GM18507 (cell line): ENCODE data around the gene MAPK8IP2.
"Not testable (repeated sequence)": the region's sequence is repeated elsewhere in the genome, so short reads cannot be mapped to it uniquely, and the experiment has no call there.

Experiments used
- DNase-seq: peaks from one replicate; pipeline ENCODE4 v3.0.0; 2011; ENCODE audit warnings: low read depth; ENCODE audit not compliant: insufficient read length; ENCODE audit errors: extremely low spot score
- FAIRE-seq: peaks from 2 replicates; lab custom pipeline; 2011; peaks lifted over from hg19 to GRCh38; lab: Jason Lieb, UNC

The MAPK8IP2 gene

DNA sequence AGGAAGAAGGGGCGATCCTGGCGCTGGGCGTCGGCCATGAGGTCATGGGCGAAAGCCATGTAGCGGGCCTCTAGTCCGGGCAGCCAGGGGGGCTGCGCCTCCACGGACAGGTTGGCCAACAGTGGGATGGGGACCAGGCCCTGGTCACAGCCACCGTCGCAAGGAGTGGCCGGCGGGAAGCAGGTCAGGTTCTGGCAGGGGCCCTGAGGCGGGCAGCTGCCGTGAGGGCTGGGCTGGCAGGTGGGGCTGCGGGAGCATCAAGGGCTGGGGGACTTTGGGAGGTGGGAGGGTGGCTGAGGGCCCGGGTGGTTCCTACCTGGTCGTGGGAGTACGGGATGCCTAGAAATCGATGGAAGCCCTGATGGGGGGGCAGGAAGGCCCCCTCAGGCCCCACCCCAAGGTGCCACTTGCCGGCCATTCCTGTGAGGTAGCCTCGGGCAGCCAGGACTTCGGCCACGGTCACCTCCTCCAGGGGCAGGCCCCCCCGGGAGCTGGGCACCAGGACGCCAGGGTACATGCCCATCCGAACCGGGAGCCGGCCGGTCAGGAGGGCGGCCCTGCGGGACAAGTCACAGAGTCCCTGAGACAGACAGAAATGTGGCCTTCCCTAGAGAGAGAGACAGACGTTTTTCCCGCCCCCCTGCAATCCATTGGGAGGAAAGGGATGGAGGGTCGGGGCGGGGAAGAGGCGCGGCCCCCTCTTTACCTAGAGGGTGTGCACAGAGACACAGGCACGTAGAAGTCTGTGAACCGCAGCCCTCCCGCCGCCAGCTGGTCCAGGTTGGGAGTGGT, 26.5 kb downstream of the MAPK8IP2 start:
- FAIRE-seq (no peak), DNase-seq (no peak)

DNA sequence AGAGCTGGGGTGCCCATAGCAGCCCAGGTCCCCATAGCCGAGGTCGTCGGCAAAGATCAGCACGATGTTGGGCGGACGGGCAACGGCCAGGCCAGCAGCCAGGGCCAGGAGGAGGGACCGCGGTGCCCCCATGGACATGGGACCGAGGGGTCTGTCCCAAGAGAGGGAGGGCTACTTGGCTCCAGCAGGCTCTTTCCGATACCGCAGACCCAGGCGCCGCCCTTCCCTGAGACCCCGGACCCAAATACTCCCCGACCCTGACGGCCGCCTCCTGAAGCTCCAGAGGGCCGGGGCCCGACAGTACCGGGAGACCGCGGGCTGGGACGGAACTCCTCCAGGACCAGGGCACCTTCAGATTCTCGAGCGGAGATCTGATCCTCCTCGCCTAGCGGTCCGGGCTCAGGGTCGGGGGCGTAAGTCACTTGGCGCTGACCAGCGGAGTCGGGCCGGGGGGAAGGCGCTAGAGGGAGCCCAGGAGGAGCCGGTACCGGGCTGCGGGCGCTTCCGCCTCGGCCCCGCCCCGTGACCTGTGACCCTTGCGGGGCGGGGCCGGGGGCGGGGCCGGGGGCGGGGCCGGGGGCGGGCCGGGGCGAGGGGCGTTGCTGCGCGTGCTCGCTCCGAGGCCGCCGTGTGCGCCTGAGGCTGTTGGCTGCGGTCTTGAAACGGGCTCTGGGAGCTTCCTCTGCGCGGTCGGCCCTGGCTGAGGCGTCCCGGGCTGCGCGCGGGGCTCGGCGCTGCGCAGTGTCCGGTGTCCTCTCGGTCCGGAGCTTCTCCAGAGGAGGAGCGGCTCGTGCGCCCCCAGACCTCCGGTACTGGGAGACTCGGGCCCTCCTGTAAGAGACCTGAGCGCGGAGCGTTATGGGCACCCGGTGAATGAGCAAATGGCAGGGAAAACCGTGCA, 27.3 kb downstream of the MAPK8IP2 start, which contains the start of gene ARSA:
Gene ARSA (minus strand): TSS at position 511 of the 901 bp plus-strand sequence. CDS start 373 bp downstream, at position 138.
- DNase-seq (peak; percentile 70), FAIRE-seq (peak; percentile 75)

DNA sequence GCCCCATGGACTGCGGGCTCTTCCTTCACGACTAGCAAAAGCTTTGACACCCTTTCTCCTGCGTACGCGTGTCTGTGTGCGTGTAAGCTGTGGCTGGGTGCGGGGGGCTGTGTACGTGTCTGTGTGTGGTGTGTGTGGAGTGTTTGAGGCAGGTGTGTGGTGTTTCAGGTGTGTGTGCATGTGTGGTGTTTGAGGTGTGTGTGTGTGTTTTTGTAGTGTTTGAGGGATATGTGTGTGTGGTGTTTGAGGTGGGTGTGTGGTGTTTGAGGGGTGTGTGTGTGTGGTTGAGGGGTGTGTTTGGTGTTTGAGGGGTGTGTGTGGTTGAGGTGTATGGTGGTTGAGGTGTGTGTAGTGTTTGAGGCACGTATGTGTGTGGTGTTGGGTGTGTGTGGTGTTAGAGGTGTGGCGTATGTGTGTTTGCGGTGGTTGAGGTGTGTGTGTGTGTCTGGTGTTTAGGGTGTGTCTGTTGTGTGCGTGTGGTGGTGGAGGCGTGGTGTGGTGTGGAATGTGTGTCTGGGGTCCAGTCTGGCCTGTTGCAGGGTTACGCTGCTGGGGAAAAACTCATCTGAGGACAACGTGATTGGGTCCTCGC, 28.0 kb downstream of the MAPK8IP2 start:
- no peak for DNase-seq
- no peak for FAIRE-seq

DNA sequence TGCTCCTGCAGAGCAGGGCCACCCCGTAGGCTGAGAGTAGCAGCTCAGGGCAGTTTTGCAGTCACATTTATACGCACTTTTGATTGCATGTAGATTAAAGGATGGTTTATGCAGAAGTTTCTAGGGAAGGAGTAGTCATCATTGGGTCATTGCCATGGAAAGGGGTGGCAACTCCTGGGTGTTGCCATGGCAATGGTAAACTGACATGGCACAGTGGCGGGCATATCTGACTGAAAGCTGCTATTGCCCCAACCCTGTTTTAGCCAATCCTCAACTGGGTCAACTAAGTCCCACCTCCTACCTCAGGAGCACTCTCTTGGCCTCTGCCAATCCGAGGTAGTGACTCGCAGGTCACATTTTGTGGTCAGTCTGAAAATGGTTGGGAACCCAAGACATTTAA, 29.8 kb downstream of the MAPK8IP2 start:
- DNase-seq (no peak), FAIRE-seq (no peak)

DNA sequence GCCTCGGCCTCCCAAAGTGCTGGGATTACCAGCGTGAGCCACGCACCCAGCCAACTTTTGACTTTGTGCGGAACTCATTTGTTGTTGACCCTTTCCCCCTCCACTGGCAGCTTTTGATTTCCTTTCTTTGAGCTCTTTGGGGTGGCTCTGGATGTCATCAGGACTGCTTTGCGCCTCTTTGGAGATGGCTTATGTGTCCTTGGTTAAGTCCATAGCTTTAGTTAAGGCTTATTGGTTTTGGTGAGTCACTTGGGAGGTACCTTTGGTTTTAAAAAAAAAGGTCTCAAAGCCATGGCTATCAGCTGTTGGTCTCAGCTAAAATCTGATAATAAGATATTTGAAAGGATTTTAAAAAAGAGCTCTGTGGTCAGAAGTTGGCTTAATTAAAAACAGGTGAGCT, 32.5 kb downstream of the MAPK8IP2 start:
- no peak for FAIRE-seq

DNA sequence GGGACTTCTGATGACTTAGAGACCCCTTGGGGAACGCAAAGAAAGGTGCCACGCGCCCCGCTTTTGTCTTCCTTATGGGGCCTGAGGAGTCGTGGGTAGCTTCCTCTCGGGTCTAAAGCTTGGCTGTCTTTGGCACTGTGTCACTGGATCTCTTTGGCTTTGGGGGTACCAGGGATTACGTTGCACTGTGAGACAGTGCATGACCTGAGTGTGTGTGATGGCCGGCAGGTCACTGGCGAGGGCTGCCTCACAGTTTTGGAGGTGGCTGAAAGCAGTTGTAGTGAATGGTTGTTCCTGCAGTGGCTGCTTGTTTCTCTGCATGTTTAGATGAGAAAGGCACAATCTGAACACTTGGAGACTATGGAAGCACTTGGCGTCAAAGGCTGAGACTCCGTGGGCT, 33.2 kb downstream of the MAPK8IP2 start:
- no peak for DNase-seq
- no peak for FAIRE-seq

More for the DNA sequence above, 32.5 kb downstream of the MAPK8IP2 start:
- DNase-seq, result no peak

DNA sequence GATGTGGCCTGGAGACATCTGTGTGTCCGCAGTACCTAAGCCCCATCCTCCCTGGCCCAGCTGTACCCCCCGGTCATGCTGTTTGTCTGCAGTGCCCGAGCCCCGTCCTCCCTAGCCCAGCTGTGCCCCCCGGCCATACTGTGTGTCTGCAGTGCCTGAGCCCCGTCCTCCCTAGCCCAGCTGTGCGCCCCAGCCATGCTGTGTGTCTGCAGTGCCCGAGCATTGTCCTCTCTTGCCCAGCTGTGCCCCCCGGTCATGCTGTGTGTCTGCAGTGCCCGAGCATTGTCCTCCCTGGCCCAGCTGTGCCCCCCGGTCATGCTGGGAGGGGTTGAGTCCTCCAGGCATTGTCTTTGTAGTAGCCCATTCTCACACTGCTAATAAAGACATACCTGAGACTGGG, 35.0 kb downstream of the MAPK8IP2 start:
- no peak for FAIRE-seq
- no peak for DNase-seq

DNA sequence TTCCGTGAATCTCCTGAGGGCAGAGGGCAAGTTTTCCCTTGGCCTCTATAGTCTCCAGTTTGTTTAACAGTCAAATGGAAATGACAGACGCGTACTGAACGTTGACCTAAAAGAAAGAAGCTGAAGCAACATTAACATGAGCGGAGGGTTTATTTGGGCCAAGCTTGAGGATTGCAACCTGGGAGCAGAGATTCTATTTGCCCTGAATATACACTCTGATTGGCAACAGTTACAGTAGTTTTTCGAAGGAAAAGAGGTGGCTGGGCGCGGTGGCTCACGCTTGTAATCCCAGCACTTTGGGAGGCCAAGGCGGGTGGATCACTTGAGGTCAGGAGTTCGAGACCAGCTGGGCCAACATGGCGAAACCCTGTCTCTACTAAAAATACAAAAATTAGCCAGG, 39.7 kb downstream of the MAPK8IP2 start:
- DNase-seq, FAIRE-seq: not testable (repeated sequence)

DNA sequence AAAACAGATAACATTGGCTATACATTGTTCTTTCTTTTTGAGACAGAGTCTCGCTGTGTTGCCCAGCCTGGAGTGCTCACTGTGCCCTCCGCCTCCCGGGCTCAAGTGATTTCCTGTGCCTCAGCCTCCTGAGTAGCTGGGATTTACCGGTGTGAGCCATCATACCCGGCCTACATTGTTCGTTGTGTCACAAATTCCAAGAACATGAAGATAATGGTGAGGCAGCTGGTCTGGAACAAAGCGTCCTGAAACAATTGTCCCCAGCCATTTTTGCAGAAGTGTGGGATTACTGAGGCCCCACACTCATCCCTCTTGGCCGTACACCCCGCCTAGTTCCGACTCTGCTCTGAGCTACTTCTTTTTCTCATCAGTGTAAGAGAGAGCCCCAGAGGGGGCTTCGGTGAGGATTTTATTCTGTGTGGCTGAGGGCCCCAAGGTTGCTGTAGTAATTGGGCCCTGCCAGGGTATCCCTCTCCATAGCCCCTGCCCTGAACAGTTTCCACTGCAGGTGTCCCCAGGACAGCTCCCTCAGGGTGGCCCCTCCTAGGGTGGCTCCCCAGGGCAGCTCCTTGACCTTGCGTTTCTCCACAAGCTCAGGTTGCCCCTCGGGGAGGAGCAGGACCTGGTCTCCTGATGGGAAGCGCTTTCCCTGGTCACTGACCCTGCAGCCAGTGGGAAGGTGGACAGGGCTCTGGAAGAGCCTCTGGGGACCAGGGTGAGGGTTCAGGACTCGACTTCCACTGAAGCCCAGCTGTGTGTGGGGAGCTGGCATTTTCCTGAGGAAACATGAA, 40.5 kb downstream of the MAPK8IP2 start:
- DNase-seq (no peak), FAIRE-seq (no peak)

DNA sequence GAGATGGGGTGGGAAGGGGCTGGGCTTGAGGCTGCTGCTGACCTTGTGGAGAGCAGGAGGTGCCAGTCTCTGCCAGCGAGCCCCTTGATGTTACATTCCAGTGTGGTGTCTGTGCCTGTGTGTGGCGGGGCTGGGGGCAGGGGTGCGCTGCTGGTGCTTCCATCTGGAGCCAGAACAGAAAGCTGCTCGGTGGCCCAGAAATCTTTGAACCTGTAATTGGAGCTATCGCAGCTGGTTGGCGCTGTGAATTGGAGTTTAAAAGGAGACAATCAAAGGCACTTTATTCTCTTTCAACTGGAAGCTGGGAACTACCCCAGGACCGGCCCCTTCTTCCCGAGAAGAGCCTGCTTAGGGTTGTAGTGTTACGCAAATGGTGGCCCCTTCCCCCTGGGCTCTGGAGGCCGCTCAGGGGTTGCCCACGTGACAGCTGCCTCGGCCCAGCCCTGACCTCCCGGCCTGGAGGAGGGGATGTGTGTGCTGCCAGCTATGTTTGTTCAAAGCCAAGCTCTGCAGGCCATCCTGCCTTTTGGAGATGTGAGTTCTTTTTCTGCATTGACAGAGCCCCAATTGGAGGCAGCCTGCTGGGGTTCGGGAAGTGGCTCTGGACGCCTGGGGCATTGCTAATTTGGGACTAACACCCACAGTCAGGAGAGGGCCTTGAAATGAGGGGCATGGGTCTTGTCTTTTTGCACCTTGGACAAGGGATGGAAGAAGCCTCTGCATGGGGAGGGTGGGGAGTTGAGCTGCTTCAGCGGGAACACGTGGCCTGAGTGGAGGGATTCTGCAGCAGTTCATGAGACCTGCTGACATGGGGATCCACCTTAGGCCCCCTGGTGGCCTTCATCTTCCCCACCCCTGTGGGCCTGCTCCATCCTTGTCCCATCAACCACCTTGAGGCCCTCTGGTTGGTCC, 41.4 kb downstream of the MAPK8IP2 start:
- FAIRE-seq (no peak), DNase-seq (no peak)

DNA sequence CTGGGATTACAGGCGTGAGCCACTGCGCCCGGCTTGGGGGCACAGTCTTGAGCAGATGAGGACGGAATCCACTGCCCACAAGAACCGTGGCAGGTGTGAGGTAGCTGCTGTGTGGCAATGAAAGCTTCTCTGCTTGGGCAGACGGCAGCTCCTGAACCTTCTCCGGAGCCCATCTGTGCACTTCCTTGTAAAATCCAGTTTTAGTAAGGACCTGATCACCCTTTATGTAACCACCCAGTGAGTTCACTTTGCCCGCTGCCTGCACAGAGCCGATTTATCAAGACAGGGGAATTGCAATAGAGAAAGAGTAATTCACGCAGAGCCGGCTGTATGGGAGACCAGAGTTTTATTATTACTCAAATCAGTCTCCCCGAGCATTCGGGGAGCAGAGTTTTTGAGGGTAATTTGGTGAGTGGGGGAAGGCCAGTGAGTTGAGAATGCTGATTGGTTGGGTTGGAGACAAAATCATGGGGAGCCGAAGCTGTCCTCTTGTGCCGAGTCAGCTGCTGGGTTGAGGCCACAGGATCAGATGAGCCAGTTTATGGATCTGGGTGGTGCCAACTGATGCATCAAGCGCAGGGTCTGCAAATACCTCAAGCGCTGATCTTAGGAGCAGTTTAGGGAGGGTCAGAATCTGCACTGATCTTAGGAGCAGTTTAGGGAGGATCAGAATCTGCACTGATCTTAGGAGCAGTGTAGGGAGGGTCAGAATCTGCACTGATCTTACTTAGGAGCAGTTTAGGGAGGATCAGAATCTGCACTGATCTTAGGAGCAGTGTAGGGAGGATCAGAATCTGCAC, 42.6 kb downstream of the MAPK8IP2 start:
- FAIRE-seq, DNase-seq: not testable (repeated sequence)

DNA sequence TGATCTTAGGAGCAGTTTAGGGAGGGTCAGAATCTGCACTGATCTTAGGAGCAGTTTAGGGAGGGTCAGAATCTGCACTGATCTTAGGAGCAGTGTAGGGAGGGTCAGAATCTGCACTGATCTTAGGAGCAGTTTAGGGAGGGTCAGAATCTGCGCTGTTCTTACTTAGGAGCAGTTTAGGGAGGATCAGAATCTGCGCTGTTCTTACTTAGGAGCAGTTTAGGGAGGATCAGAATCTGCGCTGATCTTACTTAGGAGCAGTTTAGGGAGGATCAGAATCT, 43.2 kb downstream of the MAPK8IP2 start:
- FAIRE-seq, DNase-seq: not testable (repeated sequence)

DNA sequence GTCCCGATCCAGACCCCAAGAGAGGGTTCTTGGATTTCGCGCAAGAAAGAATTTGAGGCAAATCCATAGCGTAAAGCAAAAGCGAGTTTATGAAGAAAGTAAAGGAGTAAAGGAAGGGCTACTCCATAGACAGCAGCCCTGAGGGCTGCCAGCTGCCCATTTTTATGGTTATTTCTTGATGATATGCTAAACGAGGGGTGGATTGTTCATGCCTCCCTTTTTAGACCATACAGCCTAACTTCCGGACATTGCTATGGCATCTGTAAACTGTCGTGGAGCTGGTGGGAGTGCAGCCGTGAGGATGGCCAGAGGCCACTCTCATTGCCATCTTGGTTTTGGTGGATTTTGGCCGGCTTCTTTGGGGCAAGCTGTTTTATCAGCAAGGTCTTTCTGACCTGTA, 52.7 kb downstream of the MAPK8IP2 start:
- FAIRE-seq, result no peak
- no peak for DNase-seq

DNA sequence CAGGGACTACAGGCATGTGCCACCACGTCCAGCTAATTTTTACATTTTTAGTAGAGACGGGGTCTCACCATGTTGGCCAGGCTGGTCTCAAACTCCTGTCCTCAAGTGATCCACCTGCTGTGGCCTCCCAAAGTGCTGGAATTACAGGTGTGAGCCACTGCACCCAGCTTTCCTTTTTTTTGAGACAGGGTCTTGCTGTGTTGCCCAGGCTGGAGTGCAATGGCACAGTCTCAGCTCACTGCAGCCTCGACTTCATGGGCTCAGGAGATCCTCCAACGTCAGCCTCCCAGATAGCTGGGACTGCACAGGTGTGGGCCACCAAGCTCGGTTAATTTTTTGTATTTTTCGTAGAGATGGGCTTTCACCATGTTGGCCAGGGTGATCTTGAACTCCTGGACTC, 54.1 kb downstream of the MAPK8IP2 start:
- not testable (repeated sequence) for DNase-seq, FAIRE-seq

DNA sequence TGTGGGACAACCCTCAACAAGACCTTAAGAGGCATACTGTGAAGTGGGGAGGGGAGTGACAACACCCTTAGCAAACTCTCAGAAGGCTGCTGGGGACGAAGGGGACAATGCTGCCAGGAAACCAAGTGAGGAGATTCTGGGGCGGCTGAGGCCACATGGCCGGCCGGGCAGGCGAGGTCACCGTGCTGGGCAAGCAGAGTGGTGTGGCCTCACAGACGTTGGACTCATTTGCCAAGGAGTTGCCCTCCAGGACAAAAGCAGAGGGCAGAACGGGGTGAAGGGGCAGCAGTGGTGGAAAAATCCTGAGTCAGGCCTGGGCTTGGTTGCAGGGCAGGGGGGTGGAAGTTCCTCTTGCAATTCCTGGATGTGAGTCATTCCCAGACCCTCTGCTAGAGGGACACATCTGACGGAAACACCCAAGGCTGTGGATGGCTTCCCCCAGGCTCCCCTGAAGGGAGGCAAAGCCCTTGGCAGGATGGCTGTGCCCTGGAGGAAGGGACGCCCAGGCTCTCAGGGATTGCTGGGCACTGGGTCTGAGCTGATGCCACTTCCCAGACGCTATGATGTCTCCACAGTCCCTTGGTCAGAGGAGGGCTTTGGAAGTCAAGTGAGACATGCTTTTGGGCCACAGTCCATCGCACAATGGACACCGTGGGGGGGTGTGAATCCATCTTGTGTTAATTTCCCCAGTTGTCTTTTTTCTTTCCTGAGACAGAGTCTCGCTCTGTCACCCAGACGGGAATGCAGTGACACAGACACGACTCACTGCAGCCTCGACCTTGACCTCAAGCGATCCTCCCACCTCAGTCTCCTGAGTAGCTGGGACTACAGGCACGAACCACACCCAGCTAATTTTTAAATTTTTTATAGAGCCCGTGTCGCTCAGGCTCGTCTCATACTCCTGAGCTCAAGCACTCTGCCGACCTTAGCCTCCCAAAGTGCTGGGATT, 55.8 kb downstream of the MAPK8IP2 start:
- DNase-seq (no peak), FAIRE-seq (no peak)

DNA sequence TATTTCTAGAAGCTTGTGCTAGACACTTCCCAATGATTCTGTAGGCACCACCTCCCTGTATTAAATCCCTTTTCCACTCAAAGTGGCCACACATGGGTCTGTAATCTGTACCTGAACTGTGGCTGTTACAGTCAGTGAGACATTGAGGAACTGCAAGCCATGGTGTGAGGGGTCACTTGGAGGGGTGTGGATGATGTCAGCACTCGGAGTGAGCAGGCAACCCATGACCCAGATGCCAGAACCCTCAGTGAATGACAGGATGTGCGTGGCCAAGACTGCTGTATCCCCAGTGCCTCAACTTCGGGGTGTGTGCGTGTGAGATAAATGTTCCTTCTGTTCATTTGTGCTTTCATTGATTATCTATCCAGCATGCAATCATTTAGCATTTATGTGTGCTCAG, 57.3 kb downstream of the MAPK8IP2 start:
- DNase-seq (no peak), FAIRE-seq (no peak)

DNA sequence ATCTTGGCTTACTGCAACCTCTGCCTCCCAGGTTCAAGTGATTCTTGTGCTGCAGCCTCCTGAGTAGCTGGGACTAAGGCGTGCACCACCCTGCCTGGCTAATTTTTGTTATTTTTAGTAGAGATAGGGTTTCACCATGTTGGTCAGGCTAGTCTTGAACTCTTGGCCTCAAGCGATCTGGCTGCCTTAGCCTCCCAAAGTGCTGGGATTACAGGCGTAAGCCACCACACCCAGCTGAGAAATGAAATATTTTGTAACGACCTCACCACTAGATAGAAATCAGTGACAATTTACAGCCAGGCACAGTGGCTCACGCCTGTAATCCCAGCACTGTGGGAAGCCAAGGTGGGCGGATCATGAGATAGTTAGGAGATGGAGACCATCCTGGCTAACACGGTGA, 59.1 kb downstream of the MAPK8IP2 start:
- FAIRE-seq, DNase-seq: not testable (repeated sequence)
